Measurements from ENCODE around the gene SELENOV. TPM values are rescaled to one million over a fixed set of nuclear protein-coding genes. Genes with fewer than 3 reads are reported as not detected.
A peak's percentile ranks its signal among the peaks of the same experiment; 100 is the strongest.

SELENOV gene
- total RNA-seq, 1 experiment from 2014 or later = not detected

GRCh38 chr19:39557811-39558623 is 43.1 kb downstream of the SELENOV start:
- DNase-seq (ENCODE audit: low spot score) = no peak

GRCh38 chr19:39558624-39559117 is 43.7 kb downstream of the SELENOV start:
- DNase-seq (ENCODE audit: low spot score) = no peak

- peak; percentile 80 for DNase-seq (ENCODE audit: low spot score)
These were observed 48.5 kb downstream of the SELENOV start for GRCh38 chr19:39563408-39563807.

GRCh38 chr19:39566064-39566463 is 51.1 kb downstream of the SELENOV start:
- DNase-seq (ENCODE audit: low spot score) = no peak

- peak; percentile 75 for DNase-seq (ENCODE audit: low spot score)
These were observed 53.7 kb downstream of the SELENOV start for GRCh38 chr19:39568604-39569003.

Other genes starting within 250 kb of the SELENOV start
- not detected in 2 replicates for gene IFNL2, start 246.7 kb upstream of the SELENOV start, total RNA-seq (2014; rRNA removed; shearing (Covaris generic))
- gene IFNL1, start 218.7 kb upstream of the SELENOV start, total RNA-seq (2014; rRNA removed; shearing (Covaris generic)) = not detected in 2 replicates
- gene LRFN1, start 194.3 kb upstream of the SELENOV start, total RNA-seq (2014; rRNA removed; shearing (Covaris generic)) = 1.7 and 1.9 TPM in 2 replicates
- 0.48 TPM in 1 of 2 replicates, not detected in the other for gene GMFG, start 179.1 kb upstream of the SELENOV start, total RNA-seq (2014; rRNA removed; shearing (Covaris generic))
- 55.7 and 81.4 TPM in 2 replicates for gene SAMD4B, start 172.7 kb upstream of the SELENOV start, total RNA-seq (2014; rRNA removed; shearing (Covaris generic))
- 55.3 and 69.9 TPM in 2 replicates for gene PAF1, start 124.0 kb upstream of the SELENOV start, total RNA-seq (2014; rRNA removed; shearing (Covaris generic))
- gene MED29, start 123.8 kb upstream of the SELENOV start, total RNA-seq (2014; rRNA removed; shearing (Covaris generic)) = 20.9 and 24.7 TPM in 2 replicates
- gene ZFP36, start 108.3 kb upstream of the SELENOV start, total RNA-seq (2014; rRNA removed; shearing (Covaris generic)) = 0.50 and 1.5 TPM in 2 replicates
- 11.4 and 17.3 TPM in 2 replicates for gene PLEKHG2, start 102.5 kb upstream of the SELENOV start, total RNA-seq (2014; rRNA removed; shearing (Covaris generic))
- gene RPS16, start 79.2 kb upstream of the SELENOV start, total RNA-seq (2014; rRNA removed; shearing (Covaris generic)) = 145 and 262 TPM in 2 replicates
- gene SUPT5H, start 69.6 kb upstream of the SELENOV start, total RNA-seq (2014; rRNA removed; shearing (Covaris generic)) = 101 and 116 TPM in 2 replicates
- gene TIMM50, start 34.3 kb upstream of the SELENOV start, total RNA-seq (2014; rRNA removed; shearing (Covaris generic)) = 116 and 127 TPM in 2 replicates
- gene DLL3, start 16.2 kb upstream of the SELENOV start, total RNA-seq (2014; rRNA removed; shearing (Covaris generic)) = not detected in 2 replicates
- 9.4 and 15.8 TPM in 2 replicates for gene EID2B, start 17.7 kb downstream of the SELENOV start, total RNA-seq (2014; rRNA removed; shearing (Covaris generic))
- 29.3 and 34.2 TPM in 2 replicates for gene EID2, start 25.0 kb downstream of the SELENOV start, total RNA-seq (2014; rRNA removed; shearing (Covaris generic))
- not detected in 2 replicates for gene LGALS13, start 87.4 kb downstream of the SELENOV start, total RNA-seq (2014; rRNA removed; shearing (Covaris generic))
- not detected in 2 replicates for gene LGALS16, start 140.8 kb downstream of the SELENOV start, total RNA-seq (2014; rRNA removed; shearing (Covaris generic))
- gene LGALS14, start 189.3 kb downstream of the SELENOV start, total RNA-seq (2014; rRNA removed; shearing (Covaris generic)) = not detected in 2 replicates
- not detected in 2 replicates for gene CLC, start 222.9 kb downstream of the SELENOV start, total RNA-seq (2014; rRNA removed; shearing (Covaris generic))